Esophagus squamous epithelium (tissue), 5 donors: ENCODE results near the gene OR1J1. TPM values are rescaled to one million over a fixed set of nuclear protein-coding genes. Genes with fewer than 3 reads are reported as not detected.

Experiments used
- DNase-seq: peaks from one replicate; lab custom pipeline; 2025; lab: John Stamatoyannopoulos, UW
- H3K27ac ChIP-seq, 4 donors: fragments of 200-600 bp; sonication (generic); one replicate each; pipeline ENCODE4 v1.5.1; 2016 to 2019; ENCODE audit warnings: mild to moderate bottlenecking in 1 of 4
- H3K27me3 ChIP-seq, 4 donors: fragments of 200-600 bp; sonication (generic); 1 replicate in 3 of 4; 2 replicates in 1 of 4; pipeline versions ENCODE4 v1.5.1 to v1.6.0; 2017 to 2021; ENCODE audit warnings: antibody characterized with exemption in 1 of 4
- H3K36me3 ChIP-seq, 3 donors: fragments of 200-600 bp; sonication (generic); one replicate each; pipeline ENCODE4 v1.5.1; 2016 to 2019
- H3K4me1 ChIP-seq, 3 donors: fragments of 200-600 bp; sonication (generic); one replicate each; pipeline ENCODE4 v1.5.1; 2017 to 2019
- H3K4me3 ChIP-seq, 4 donors: fragments of 200-600 bp; sonication (generic); 1 replicate in 3 of 4; 2 replicates in 1 of 4; pipeline ENCODE4 v1.5.1; 2016 to 2019; ENCODE audit warnings: mild to moderate bottlenecking in 2 of 4, moderate library complexity in 1 of 4
- H3K9me3 ChIP-seq, 3 donors: fragments of 200-600 bp; sonication (generic); one replicate each; pipeline ENCODE4 v1.5.1; 2016 to 2019
- CTCF ChIP-seq, 6 experiments: fragments of 450-650 bp in 4 of 6; fragments of 200-600 bp in 2 of 6; sonication (generic) in 2 of 6; IDR thresholded peaks; one replicate each; pipeline ENCODE4 v1.5.1; 2016 to 2019; ENCODE audit warnings: antibody characterized with exemption in 6 of 6, mild to moderate bottlenecking in 4 of 6, moderate library complexity in 4 of 6
- POLR2A ChIP-seq, 4 donors: fragments of 450-650 bp; IDR thresholded peaks; one replicate each; pipeline ENCODE4 v1.6.1; 2017; ENCODE audit warnings: antibody characterized with exemption in 4 of 4, mild to moderate bottlenecking in 4 of 4, moderate library complexity in 3 of 4
- WGBS, 2 donors: methylation state at CpG; one replicate each; pipeline ENCODE4 v1.1.5; 2018; 5-methylcytosine and 5-hydroxymethylcytosine counted together
- intact Hi-C: fragments of 100-400 bp; cut with DNase I; formaldehyde crosslinking; loops from one replicate; pipeline ENCODE4 v1.15.0; 2022
- total RNA-seq, 4 donors: library from RNA; depleted of rRNA; stranded (reverse); fragments of >200 nt; gene quantifications; one replicate each; pipeline ENCODE4 v1.1.0, GENCODE V29; 2016
- donor health status: DM: yes; HTN: yes; CAD: no.

Gene OR1J1
- total RNA-seq, 4 donors from 2014 or later, result not detected

- Histone ChIP-seq H3K9me3 (no peaks in the 10 kb centered on the region), H3K27me3 (peaks cover 0 to 3% (median 0%) of the 10 kb centered on the region in 4 donors), H3K4me1 (no peaks in the 10 kb centered on the region), H3K27ac (no peak overlapping the region), H3K36me3 (no peaks in the 10 kb centered on the region), H3K4me3 (no peak overlapping the region)
- WGBS, 2 donors, result 75 to 87% methylated on average over 3 of the region's 3 CpGs
- TF ChIP-seq CTCF (IDR thresholded peaks at IDR 0.05), result no peak
- TF ChIP-seq POLR2A (IDR thresholded peaks at IDR 0.05), result no peak
- intact Hi-C loops, result no loop called here
- DNase-seq, result no peak
Observed at GRCh38 chr9:122477346-122477745, 380 bp downstream of the OR1J1 start.

GRCh38 chr9:122475717-122476116 is 2.0 kb downstream of the OR1J1 start:
- WGBS, 2 donors, result 23 to 27% methylated on average over 2 of the region's 2 CpGs
- no peak for DNase-seq
- no peaks in the 10 kb centered on the region for H3K4me1 ChIP-seq
- no peaks in the 10 kb centered on the region for H3K36me3 ChIP-seq
- no peak for TF ChIP-seq POLR2A (IDR thresholded peaks at IDR 0.05)
- intact Hi-C loops, result no loop called here
- no peak overlapping the region for H3K27ac ChIP-seq
- peaks cover 0 to 3% (median 0%) of the 10 kb centered on the region in 4 donors for H3K27me3 ChIP-seq
- H3K4me3 ChIP-seq, result no peak overlapping the region
- no peaks in the 10 kb centered on the region for H3K9me3 ChIP-seq

- DNase-seq, result no peak
- H3K4me3 ChIP-seq, result no peak overlapping the region
- no peak for TF ChIP-seq POLR2A (IDR thresholded peaks at IDR 0.05)
- TF ChIP-seq CTCF (IDR thresholded peaks at IDR 0.05), result no peak
- no peaks in the 10 kb centered on the region for H3K4me1 ChIP-seq
- H3K27me3 ChIP-seq, result peaks cover 0 to 3% (median 0%) of the 10 kb centered on the region in 4 donors
- no peak overlapping the region for H3K27ac ChIP-seq
- intact Hi-C loops, result no loop called here
- no peaks in the 10 kb centered on the region for H3K36me3 ChIP-seq
- H3K9me3 ChIP-seq, result no peaks in the 10 kb centered on the region
- WGBS, 2 donors, result 69 to 71% methylated on average over 3 of the region's 3 CpGs
Observed at GRCh38 chr9:122474561-122474960, 3.2 kb downstream of the OR1J1 start.

GRCh38 chr9:122468735-122469134 is 9.0 kb downstream of the OR1J1 start:
- H3K36me3 ChIP-seq, result no peaks in the 10 kb centered on the region
- WGBS, 2 donors, result 50 to 52% methylated on average over 4 of the region's 4 CpGs
- H3K27me3 ChIP-seq, result no peaks in the 10 kb centered on the region
- intact Hi-C loops, result no loop called here
- DNase-seq, result no peak
- TF ChIP-seq POLR2A (IDR thresholded peaks at IDR 0.05), result no peak
- no peak for TF ChIP-seq CTCF (IDR thresholded peaks at IDR 0.05)
- H3K27ac ChIP-seq, result no peak overlapping the region
- H3K4me1 ChIP-seq, result peaks cover 0 to 22% (median 14%) of the 10 kb centered on the region in 3 donors
- no peak overlapping the region for H3K4me3 ChIP-seq
- H3K9me3 ChIP-seq, result no peaks in the 10 kb centered on the region

GRCh38 chr9:122466456-122466855 is 11.3 kb downstream of the OR1J1 start:
- intact Hi-C loops, result no loop called here
- TF ChIP-seq POLR2A (IDR thresholded peaks at IDR 0.05) (no peak), CTCF (IDR thresholded peaks at IDR 0.05) (no peak)
- H3K4me1 ChIP-seq, result peaks cover 0 to 22% (median 14%) of the 10 kb centered on the region in 3 donors
- no peaks in the 10 kb centered on the region for H3K9me3 ChIP-seq
- H3K4me3 ChIP-seq, result no peak overlapping the region
- H3K27me3 ChIP-seq, result no peaks in the 10 kb centered on the region
- WGBS, 2 donors, result 70 to 73% methylated on average over 3 of the region's 3 CpGs
- H3K27ac ChIP-seq, result no peak overlapping the region
- DNase-seq, result no peak
- H3K36me3 ChIP-seq, result no peaks in the 10 kb centered on the region
